SU-DHL-6 (cell line): ENCODE results near the gene NAA15.

Experiments used
- H2AFZ ChIP-seq: fragments of 200-600 bp; sonication (generic); 2 replicates; pipeline ENCODE4 v1.6.1; 2014; ENCODE audit warnings: low read depth, mild to moderate bottlenecking, moderate library complexity, mixed read lengths, antibody characterized with exemption, low read length; ENCODE audit not compliant: severe bottlenecking
- H3F3A ChIP-seq: fragments of 200-600 bp; shearing (Covaris generic); 2 replicates; pipeline ENCODE4 v1.6.0; 2016; ENCODE audit warnings: antibody characterized with exemption, mild to moderate bottlenecking; ENCODE audit not compliant: insufficient read depth
- H3K27ac ChIP-seq: fragments of 200-600 bp; sonication (generic); 2 replicates; pipeline ENCODE4 v1.5.1; 2016; ENCODE audit warnings: low read depth, mild to moderate bottlenecking, low read length, moderate library complexity, mixed read lengths
- H3K27me3 ChIP-seq: fragments of 200-600 bp; sonication (generic), shearing (Covaris generic); 2 replicates; pipeline ENCODE4 v1.6.0; 2014; ENCODE audit warnings: mild to moderate bottlenecking, low read length
- H3K36me3 ChIP-seq: fragments of 200-600 bp; sonication (generic); 2 replicates; pipeline ENCODE4 v1.6.1; 2014; ENCODE audit warnings: mild to moderate bottlenecking, low read length, mixed read lengths
- H3K4me2 ChIP-seq: fragments of 300-600, 200-600 bp; shearing (Covaris generic), sonication (generic); 2 replicates; pipeline ENCODE4 v1.6.0; 2014; ENCODE audit warnings: low read length, low read depth, mild to moderate bottlenecking; ENCODE audit not compliant: poor library complexity, severe bottlenecking
- H3K4me3 ChIP-seq: fragments of 200-600 bp; sonication (generic); 2 replicates; pipeline ENCODE4 v1.5.1; 2014; ENCODE audit warnings: antibody characterized with exemption, low read length, mild to moderate bottlenecking, mixed read lengths; ENCODE audit not compliant: insufficient read depth, poor library complexity, severe bottlenecking
- H3K79me2 ChIP-seq: fragments of 200-600 bp; sonication (generic); 2 replicates; pipeline ENCODE4 v1.6.1; 2014; ENCODE audit warnings: mild to moderate bottlenecking, low read length, moderate library complexity; ENCODE audit not compliant: insufficient read depth
- H3K9ac ChIP-seq: fragments of 200-600 bp; sonication (generic); 2 replicates; pipeline ENCODE4 v1.7.0; 2014; ENCODE audit warnings: mild to moderate bottlenecking, low read length
- H3K9me2 ChIP-seq: fragments of 200-600 bp; sonication (generic); replicated peaks from 2 replicates; pipeline ENCODE4 v1.6.1; 2014; ENCODE audit warnings: low read length; ENCODE audit not compliant: insufficient read depth
- H3K9me3 ChIP-seq: fragments of 200-600 bp; sonication (generic); 2 replicates; pipeline ENCODE4 v1.6.1; 2014; ENCODE audit warnings: low read length, mixed read lengths; ENCODE audit not compliant: insufficient read depth
- H4K20me1 ChIP-seq: fragments of 200-600 bp; sonication (generic); 2 replicates; pipeline ENCODE4 v1.6.1; 2014; ENCODE audit warnings: low read depth, mild to moderate bottlenecking, antibody characterized with exemption, low read length, moderate library complexity, mixed read lengths
- EZH2phosphoT487 ChIP-seq: fragments of 200-600 bp; sonication (generic), shearing (Covaris generic); conservative IDR thresholded peaks from 2 replicates; pipeline ENCODE4 v1.6.1; 2018; ENCODE audit warnings: mild to moderate bottlenecking, antibody characterized with exemption, low read length, moderate library complexity, mixed read lengths
- TF ChIP-seq, protein P1 (sequence below): fragments of 200-600 bp; sonication (generic); IDR thresholded peaks from one replicate; pipeline ENCODE4 v1.5.1; 2017; ENCODE audit warnings: antibody characterized with exemption, mild to moderate bottlenecking, low read length, moderate library complexity; ENCODE audit not compliant: insufficient read depth, poor library complexity, severe bottlenecking

NAA15 gene

DNA sequence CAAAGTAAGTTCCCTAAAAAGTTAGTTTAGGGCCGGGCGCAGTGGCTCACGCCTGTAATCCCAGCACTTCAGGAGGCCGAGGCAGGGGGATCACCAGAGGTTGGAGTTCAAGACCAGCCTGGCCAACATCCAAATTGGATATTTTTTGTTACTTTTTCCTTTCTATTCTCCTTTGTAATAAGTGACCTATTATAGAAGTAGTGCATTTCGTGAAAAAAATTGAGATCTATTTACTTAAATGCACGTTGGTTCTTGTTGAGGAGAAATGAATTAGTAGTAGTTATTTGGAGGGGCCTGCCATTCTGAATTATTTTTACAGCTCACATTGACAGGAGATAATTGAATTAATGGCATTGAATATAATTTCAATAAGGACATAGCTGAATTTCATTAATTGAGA is 23.3 kb downstream of the NAA15 start:
- Histone ChIP-seq H3K27me3 (no peaks in the 10 kb centered on the region), H3K36me3 (no peaks in the 10 kb centered on the region), H4K20me1 (0 out of 2 replicates have a peak, but pooled peaks cover 2% of the 10 kb centered on the region), H3K9ac (no peak overlapping the region), H3K9me2 (no peaks in the 10 kb centered on the region), H3F3A (no peaks in the 10 kb centered on the region), H3K4me3 (no peak overlapping the region), H3K9me3 (no peaks in the 10 kb centered on the region), H3K27ac (no peak overlapping the region), H3K79me2 (peaks cover 91% of the 10 kb centered on the region), H2AFZ (no peak overlapping the region), H3K4me2 (no peak overlapping the region)
- TF ChIP-seq EZH2phosphoT487: no peak
- TF ChIP-seq, protein P1, sequence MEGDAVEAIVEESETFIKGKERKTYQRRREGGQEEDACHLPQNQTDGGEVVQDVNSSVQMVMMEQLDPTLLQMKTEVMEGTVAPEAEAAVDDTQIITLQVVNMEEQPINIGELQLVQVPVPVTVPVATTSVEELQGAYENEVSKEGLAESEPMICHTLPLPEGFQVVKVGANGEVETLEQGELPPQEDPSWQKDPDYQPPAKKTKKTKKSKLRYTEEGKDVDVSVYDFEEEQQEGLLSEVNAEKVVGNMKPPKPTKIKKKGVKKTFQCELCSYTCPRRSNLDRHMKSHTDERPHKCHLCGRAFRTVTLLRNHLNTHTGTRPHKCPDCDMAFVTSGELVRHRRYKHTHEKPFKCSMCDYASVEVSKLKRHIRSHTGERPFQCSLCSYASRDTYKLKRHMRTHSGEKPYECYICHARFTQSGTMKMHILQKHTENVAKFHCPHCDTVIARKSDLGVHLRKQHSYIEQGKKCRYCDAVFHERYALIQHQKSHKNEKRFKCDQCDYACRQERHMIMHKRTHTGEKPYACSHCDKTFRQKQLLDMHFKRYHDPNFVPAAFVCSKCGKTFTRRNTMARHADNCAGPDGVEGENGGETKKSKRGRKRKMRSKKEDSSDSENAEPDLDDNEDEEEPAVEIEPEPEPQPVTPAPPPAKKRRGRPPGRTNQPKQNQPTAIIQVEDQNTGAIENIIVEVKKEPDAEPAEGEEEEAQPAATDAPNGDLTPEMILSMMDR: no peak

DNA sequence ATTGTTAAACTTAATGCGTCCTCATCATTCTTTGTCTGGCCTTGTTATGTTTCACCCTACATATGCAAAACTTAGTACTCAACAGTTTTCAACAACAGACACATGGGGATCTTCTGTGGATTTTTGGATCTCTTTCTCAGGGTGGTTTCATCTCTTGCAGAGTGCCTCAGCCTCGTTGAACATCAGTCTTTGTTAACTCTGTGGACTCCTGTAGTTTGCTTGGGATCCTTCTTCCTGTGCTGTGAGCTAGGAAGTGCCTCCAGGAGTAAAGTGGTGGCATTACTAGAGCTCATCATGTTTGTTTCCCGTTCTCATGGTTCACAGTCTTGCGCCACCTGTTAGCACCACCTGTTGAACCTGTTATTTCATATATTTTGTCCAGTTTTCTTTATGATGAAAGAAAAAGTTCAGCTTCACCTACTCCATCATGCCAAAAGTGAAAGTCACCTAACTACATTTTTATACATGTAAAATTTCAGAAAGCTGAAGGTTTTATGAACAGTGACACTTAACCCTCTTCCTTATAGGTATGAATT is 28.4 kb downstream of the NAA15 start:
- Histone ChIP-seq H3K9ac (no peak overlapping the region), H3K4me3 (no peak overlapping the region), H4K20me1 (no peaks in the 10 kb centered on the region), H3K79me2 (peaks cover 89% of the 10 kb centered on the region), H3K9me2 (no peaks in the 10 kb centered on the region), H3K27me3 (no peaks in the 10 kb centered on the region), H3K4me2 (no peak overlapping the region), H3K36me3 (no peaks in the 10 kb centered on the region), H2AFZ (no peak overlapping the region), H3F3A (no peaks in the 10 kb centered on the region), H3K27ac (no peak overlapping the region), H3K9me3 (no peaks in the 10 kb centered on the region)
- TF ChIP-seq, protein P1: no peak
- no peak for TF ChIP-seq EZH2phosphoT487

DNA sequence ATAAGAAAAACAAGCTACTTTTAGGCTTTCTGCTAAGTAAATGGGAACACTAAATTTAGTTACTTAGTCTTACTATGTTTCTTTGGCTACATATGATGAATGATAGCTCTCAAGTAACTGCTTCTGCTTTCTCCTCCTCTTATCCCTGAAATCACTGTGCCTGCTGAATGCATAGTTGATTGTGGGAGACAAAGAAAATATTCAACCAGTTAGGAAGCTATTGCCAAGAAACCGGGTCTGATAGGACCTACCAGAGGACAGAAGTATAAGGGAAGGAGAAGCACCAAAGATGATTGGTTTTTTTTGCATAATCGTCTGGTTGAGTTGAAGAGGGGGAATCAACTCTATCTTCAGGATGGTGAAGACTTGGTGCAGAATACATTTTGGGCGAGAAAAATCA is 29.0 kb downstream of the NAA15 start:
- no peaks in the 10 kb centered on the region for H3F3A ChIP-seq
- TF ChIP-seq, protein P1: no peak
- no peak for TF ChIP-seq EZH2phosphoT487
- H4K20me1 ChIP-seq: no peaks in the 10 kb centered on the region
- H3K4me2 ChIP-seq: no peak overlapping the region
- H3K27ac ChIP-seq: no peak overlapping the region
- H3K9me2 ChIP-seq: no peaks in the 10 kb centered on the region
- no peak overlapping the region for H3K4me3 ChIP-seq
- H2AFZ ChIP-seq: no peak overlapping the region
- H3K79me2 ChIP-seq: peaks cover 84% of the 10 kb centered on the region
- no peaks in the 10 kb centered on the region for H3K36me3 ChIP-seq
- H3K27me3 ChIP-seq: no peaks in the 10 kb centered on the region
- H3K9me3 ChIP-seq: no peaks in the 10 kb centered on the region
- H3K9ac ChIP-seq: no peak overlapping the region
